GM21825 (cell line): Measurements from ENCODE around the gene COL4A1.

Experiments
- ATAC-seq: cut with Tn5 transposase; IDR thresholded peaks from one replicate; pipeline ENCODE4 v1.9.1; 2021; ENCODE audit warnings: mild to moderate bottlenecking, moderate library complexity; ENCODE audit not compliant: unreplicated experiment

The COL4A1 gene

DNA sequence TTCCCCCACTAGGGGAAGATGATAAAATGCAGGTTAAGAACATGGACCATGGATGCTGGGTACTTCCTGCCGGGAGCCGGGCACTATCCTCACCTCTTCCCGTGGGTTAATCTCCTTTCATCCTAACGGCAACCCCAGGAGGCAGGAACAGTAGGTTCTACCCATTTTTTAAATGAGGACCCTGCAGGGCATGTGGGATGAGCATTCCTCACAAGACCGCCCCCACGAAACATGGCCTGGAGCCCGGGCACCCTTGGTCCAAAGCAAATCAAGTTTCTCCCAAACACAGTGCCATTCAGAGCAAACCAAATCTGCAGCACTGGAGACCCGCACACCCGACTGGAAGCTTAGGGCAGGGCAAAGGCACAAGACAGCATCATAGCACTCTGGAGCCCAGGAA is 35.5 kb upstream of the COL4A1 start:
- ATAC-seq = no peak

DNA sequence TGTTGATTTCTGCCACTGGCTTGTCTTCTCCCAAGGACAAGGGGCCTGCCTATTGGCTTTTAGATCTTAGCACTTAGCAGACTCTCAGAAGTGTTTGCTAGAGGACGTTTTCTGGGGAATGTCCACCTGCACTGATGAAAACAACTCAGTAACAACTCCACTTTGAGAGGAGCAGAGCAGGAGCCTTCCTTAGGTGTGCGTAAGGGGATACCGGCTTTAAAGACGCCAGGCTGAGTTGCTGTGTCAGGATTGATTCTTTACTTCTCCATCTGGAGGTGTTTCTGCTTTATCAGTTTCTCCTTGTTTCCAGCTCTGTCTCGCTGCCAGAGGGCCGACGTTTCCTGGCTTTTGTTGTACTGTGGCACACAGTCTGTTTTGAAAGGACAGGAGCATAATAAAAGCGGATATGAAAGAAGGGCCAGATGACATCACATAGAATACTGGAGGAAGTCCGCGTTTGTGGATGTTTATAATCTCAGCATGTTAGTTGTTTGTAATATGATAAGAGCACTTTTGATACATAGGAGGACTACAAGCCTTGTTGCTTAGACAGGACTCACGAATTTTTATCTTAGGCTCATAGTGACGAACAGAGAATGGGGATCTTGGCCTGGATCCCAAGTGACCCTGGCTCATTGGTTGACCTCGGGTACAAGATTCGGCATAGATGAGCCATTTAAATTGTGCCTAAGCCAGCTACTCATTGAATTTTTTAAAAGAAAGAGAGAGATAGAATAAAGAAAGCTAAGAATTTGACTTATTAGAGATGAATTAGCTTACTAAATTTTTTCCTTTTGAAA is 34.7 kb upstream of the COL4A1 start:
- ATAC-seq = no peak

DNA sequence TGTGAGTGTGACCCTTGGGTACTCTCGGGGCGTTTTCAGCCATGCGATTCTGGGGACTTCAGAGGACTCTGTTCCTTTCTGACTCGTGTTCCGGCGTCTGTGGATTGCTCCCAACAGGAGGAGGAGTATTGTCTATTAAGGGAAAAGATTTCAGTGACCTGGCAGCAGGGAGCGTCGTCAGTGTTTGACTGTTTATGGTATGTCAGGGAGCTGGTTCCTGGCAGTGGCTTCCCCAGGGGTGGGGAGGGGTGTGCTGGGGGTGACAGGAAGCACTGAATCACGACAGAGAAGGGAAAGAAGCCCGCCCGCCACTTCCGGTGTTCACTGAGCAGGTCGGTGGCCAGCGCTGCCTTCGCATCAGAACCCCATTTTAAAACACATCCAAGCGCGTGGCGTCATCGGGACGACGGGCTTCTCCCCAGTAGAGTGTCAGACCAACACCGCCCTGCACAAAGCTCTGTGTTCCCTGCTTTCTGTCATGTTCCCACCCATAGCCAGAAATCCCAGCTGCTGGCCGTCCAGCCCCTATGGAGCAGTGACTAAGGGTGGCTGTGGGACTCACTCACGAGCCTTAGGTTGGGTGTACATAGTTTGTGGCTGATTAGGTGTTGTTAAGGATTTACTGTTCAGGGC is 34.0 kb upstream of the COL4A1 start:
- peak; percentile 71 for ATAC-seq

DNA sequence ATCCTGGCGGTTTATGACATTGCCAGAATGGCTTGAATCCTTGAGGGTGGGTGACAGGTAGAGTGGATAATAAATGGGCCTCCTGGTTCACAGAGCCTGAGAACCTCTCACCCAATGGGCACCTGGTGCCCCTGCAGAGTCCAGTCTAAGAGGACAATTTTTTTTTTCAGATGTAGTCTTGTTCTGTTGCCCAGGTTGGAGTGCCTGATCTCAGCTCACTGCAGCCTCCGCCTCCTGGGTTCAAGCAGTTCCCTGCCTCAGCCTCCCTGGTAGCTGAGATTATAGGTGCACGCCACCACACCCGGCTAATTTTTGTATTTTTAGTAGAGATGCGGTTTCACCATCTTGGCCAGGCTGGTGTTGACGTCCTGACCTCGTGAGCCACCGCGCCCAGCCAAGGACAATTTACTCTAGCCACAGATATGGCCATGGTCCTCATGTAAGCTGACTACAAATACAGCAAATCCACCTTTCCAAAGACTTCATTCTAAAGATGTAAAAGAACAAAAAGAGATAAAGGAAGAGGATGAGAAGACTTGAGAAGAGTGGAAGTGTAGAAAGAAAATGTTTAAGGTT is 33.1 kb upstream of the COL4A1 start:
- no peak for ATAC-seq

DNA sequence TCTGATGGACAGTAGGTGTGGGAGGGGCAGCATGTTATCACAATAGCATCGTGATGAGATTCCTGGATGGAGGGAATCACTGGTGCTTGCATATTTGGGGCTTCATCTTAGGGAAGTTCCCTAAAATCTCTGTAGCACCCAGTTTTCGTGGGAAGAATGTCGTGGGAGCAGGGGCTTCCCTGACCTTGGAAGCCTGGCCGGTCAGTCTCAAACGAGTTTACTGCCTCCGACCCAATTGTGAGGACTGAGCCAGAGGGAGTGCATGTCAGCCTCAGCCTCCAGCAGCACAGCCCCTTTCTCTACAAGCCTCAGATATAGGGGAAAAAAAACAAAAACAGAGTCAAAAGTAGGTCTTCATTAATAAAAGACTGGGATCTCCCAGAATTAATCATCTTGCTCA is 32.3 kb upstream of the COL4A1 start:
- ATAC-seq = no peak

DNA sequence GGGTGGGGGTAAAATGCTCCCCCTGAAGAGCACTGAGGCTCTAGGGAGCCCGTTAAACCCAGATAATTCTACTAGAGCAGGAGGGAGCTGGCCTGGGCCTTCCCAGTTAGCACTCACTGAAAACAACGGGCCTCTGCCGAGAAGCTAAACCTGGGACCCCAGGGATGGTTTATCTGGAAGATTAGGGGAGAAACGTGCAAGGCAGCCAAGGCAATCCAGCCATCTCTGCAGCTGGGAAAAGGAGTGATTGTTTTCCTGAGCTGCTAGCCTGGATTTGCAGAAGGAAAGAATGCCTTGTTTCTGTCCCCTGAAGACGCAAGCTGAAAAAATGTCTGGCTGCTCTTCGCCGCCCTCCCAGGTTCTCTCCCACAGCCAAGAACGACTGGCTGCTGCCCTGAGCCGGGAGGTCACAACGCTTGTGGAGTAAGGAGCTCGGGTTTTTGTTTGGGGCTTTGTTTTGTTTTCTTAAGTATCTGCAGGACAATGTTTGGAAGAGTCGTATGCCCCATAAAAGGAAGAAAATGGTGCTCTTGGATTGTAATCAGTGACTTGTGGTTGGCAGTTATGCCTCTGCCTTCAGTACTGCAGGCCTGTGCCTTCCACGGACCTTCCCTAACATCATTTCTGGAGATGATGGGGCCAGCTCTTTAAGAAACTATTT is 31.6 kb upstream of the COL4A1 start:
- no peak for ATAC-seq

DNA sequence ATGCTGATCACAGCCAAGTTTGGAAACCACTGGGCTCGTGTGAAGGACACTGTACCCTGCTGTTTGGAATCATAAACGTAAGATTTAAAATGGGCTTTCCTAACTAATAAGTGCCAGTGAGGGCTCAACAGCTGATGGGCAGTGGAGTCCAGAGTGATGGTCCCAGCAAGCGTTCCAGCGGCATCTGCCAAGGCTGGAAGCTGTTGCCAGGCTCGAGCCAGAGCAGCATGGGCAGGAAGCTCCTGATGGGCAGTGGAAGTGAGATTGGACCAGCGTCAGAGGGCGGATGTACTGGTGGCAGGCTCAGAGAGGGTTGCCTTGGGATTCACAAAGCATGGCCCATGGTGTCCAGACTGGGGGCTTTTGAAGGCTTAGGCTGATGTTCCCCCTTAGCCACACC is 30.3 kb upstream of the COL4A1 start:
- no peak for ATAC-seq

DNA sequence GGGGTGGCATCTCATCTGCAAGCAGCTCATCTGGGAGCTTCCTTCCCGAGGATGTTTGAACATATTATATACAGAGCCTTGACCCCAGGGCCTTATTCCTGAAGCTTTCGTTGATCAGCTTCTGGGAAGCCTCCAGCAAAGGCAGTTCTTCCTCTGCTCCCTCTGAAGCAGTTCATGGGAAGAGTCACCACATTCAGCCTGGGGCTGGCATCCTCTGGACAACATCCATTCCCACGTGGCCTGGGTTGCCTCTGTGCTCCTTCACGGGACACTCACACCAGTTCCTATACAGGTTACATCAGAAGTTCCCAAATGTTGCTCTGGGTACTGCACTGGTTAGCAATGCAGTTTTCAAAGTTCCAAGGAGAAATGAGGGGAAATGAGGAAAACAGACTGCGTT is 29.7 kb upstream of the COL4A1 start:
- ATAC-seq = no peak

DNA sequence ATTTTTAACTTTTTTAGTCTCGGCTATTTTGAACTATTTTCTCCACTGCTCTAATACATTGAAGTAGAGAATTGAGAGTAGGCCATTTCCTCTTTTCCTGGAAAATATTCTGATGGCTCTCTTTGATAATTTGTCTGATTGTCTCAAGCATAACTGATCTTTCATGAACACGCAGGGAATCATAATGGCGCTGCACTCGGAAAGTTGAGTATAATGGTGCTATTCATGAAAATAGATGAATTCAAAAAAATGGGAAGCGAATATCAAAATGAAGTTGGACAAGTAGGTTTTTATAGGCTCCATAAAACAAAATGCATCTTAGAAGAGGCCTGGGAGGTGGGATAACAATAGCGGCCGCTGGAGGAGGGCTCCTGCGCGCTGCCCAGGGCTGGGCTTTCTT is 29.2 kb upstream of the COL4A1 start:
- ATAC-seq = no peak

DNA sequence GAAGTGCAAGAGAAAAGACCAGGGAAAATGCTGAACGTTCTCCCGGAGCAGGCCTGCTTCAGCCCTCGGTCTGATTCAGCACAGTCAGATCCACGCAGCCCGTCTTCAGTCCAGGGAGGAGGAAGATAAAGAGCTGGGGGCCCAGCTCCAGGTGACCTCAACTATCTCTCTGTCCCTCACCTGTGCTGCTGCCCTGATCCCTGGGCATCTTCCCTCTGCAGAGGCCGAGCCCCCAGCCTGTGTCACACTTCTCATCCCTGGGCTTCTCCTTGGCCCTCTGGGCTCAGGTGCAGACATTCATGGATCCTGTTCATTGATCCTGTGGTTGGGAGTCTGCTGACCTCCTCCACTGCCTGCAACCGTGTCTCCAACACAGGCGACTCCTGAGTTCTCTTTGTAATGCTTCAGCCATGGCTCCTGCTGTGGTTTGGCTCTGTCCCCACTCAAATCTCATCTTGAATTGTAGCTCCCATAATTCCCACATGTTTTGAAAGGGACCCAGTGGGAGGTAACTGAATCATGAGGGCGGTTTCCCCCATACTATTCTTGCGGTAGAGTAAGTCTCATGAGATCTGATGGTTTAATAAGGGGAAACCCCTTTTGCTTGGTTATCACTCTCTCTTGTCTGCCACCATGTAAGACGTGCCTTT is 28.0 kb upstream of the COL4A1 start:
- ATAC-seq = no peak

DNA sequence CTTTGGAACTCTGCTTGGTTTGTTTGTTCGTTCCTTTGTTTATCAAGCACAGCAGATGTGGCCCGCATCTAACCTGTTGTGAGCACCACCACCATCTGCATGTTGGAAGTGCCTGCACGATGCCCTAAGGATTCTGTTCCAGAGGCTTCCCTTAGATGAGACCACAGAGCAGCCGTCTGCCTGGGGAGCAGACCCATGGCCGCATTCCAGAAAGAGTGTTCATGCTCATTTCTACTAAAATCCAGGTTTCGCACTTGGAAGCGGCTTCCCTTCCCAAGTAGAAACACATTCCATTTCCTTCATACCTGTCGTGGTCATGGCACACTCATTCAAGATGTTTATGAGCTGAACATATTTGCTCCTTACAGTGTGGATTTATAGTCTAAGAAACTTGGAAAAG is 27.3 kb upstream of the COL4A1 start:
- ATAC-seq = no peak

DNA sequence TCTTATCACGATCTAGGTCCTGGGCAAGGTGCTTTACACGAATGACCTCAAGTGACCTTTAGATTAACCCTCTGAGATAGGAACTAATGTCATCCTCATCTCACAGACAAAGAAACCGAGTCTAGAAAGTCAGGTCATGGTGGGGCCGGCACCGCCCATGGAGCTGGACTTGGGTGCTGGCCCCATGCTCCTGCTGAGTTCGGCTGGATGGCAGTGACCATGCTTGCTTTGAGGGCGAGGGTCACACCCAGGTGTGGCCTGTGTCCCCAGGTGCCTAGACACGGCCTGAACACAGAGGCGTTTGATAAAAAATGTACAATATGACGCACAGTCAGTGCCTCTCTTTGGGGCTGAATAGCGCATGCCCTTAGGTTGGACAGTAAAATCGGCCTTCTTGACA is 26.9 kb upstream of the COL4A1 start:
- ATAC-seq = no peak

DNA sequence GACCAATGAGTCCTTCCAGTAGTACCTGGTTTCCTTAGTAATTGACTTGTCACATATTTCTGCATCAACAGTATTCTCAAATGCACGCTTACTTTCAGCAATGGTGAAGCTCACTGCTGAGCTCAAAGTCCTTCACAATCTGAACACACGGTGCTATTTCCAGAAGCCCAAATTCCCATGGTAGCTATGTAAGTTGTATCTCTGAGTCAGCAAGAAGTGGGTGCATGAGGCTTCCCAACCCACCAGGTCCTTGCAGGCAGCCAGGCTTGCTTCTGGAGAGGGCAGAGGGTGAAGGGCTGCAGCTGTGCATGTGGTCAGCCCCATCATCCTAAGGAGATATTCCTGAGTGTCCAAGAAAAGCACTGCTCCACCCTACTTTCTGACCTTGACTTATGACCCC is 25.8 kb upstream of the COL4A1 start:
- no peak for ATAC-seq

DNA sequence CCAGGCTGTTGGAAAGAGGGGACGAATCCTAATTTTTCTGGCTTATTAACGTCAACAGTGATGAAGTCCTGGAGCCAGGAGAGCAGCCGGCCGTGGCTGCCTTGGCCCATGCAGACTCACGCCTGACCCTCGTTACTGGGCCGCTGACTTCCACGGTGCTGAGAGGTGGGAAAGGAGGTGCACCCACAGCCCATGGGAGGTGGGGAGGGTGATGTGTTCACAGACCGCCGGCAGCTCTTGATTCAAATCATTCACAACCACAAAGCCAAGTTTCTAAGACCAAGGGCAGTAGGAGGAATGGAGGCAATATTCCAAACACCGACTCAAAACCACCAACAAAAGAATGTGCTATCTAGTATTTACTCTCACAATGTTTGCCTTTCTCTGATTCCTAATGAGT is 24.4 kb upstream of the COL4A1 start:
- ATAC-seq = no peak

DNA sequence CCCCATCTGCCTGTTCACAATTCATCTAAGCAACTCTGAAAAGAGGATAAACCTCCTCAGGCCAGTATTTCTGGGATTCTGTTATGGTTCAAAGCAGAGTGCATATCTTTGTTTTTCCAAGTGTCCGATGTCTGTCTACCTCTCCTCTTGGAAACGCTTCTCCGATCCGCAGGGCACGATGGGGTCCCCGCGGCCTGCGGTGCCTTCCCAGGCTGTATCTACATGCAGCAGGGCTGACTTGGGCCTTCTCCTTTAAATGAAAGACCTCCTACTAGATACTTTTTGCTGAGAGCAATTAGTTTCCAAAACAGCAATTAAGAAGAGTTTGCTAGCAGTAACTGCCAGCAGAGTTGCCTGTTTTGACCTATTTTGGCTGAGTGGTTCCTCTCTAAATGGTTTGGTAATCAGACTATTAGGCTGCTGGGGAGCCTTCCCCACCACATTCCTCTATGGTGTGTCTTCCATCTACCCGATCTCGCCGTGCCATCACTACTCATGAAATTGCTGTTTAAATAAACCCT is 23.6 kb upstream of the COL4A1 start:
- no peak for ATAC-seq

DNA sequence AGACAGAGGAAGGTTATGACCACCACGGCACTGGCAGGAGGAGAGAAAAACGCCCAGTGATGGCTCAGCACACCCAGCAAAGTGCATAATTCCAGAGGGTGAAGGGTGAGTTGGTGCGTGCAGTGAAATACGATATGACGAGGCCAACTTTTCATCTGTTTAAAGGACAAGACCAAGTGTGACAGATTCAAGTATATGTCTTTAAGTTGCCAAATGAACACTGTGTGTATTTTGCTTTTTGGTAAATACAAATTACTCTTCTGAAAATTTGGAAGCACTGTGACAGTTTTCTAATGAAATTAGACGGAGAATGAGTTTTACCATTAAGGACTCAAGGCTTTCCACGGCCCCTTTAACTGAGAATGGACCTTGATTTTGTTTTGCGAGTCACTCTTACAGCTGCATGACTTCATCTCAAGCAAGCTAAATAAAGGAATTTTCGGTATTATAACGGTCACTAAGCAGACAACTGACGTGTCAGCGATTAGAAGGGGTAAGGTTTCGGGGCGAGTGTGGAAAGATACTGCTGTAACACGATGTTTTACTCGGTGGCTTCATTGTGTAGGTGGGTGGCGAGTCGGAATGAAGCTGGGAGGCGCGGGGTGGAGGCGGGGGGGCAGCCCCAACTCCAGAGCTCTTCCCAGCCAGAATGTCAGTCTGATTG is 23.0 kb upstream of the COL4A1 start:
- no peak for ATAC-seq

DNA sequence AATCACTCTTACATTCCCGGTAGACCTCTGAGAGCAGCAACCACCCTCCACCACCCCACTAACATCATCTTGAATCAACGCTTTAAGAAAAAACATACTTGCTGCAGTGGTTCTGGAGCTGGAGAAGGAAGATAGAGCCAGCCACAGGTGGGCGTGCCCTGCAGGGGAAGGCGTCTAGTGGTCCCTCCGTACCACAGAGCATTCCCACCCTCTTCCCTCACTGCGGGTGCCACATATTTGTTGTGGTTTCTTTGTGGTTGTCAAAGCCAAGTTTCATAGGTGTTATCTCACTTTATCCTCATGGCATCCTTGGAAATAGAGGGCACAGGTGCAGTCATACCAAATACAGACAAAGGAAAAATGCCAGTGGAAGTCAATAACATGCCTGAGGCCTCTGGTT is 22.3 kb upstream of the COL4A1 start:
- no peak for ATAC-seq

DNA sequence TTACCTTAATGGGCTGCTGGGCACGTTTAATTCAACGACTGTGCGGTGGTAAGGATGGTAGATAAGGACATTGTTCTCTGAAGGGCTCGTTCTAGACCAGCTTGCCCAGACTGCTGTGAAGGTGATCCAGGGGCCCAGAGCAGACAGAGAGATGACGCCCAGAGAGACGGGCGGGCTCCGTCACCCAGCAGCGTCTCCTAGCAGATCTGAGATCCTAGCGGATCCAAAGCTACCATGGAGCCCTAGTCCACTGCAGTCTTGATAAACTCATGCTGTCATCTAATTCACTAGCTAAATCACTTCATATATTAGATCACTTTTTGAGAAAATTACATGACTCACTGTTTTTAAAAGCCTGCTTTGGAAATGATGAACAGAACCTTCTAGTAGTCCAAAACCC is 21.6 kb upstream of the COL4A1 start:
- no peak for ATAC-seq

DNA sequence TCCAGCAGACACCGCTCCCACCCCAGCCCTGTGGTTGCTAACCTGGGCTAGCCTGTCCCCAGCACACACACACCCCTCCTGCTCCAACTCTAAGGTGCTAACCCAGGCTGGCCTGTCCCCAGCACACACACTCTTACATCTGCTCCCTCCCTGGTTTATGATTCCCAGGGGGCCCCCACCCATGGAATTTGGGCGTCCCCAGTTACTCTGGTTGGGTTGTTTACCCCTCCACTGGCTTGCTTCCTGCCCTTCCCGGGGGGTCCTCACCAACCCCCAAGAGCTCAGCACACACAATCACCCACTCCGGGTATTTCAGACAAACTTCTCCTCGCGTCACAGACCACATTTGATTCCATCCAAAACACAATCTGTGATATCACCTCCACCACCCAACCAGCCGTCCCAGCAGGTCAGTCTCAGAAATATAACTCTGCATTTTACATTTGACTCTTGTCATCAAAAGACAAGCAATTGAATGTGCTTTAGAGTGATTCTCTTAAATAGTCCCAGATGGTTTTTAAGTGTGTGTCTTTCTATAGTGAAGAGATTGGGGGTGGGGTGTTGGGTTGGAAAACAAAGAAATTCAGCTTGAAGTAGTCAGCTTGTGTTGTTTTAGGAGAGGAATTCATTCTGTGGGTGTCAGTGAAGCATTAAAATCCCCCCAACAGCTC is 20.2 kb upstream of the COL4A1 start:
- no peak for ATAC-seq

DNA sequence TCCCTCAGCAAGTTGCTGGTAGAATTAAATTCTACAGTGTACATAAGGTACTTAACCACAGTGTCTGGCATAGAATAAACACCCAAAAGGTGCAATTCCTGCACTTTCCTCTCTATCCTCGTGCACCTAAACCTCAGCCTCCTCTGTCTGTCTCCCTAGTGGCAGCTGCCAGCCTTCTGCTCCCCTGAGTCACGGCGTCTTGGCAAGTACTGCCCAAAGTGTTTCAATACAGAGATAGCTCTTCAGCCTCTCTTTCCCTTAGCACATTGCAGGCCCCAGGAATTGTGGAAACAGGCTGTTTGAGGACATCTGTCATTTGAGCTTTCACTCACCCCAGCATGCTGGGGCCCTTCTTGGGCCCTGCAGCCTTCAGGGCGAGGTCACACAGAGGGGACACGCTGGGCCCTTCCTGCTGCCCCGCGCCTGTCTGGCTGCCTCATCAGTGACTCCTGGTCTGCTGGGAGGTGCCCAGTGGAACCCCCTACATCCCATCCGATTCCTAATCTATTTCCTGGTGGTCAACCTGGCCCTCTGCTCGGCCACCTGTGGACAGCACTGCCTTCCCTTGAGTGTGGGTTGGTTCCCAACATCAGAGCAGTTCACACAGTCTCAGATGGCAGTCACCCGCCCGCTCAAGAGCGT is 19.4 kb upstream of the COL4A1 start:
- no peak for ATAC-seq
